ENCODE measurements around the gene ARTN. TPM values are rescaled to one million over a fixed set of nuclear protein-coding genes. Genes with fewer than 3 reads are reported as not detected.

ARTN gene
- polyA plus RNA-seq, 3 donors = 0.15 TPM; not detected in 2

DNA sequence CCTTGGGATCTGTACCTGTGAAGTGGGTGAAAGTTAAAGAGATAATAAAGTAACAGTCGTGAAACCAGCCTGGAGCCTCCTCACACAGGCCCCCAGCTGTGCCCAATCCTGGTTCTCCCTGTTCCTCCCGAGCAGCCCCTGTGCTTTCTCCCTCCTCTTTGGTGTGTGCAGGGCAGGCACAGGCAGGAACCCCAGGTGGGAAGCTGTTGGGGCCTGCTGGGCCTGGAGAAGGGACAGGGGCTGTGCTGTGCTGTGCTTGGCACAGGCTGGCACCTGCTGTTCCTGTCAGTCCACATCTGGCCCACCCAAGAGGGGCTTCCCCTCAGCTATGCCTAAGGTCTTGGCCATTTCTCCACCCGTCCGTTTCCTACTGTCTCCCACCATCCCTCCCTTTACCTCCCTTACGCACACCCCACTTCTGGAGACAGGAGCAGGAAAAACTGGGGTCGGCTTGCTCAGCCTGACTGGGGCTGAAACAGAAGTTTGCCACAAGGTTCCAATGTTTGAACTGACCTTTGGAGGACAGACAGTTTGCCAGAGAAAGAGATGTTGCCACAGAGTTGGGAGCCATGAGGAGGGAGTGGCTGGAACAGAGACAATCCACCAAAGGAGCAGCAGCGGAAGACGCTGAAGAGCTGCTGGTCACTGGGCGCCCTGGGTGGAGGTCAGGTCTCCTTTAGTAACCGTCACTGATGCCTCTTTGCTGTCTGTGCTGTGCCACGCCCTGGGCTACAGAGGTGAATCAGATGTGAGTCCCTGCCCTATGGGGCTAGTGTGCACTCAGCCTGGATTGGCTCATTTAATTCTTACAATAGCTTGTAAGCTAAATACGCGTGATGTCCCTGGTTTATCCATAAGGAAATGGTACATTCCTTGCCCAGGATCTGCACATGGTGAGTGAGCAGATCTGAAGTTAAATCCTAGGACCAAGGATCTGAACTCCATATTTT, 18.8 kb upstream of the ARTN start:
- Histone ChIP-seq H3K9ac (ENCODE audit: insufficient read depth, low read length, poor library complexity, severe bottlenecking) (no peak overlapping the region), H4K20me1 (ENCODE audit: insufficient read depth, low read length) (no peaks in the 10 kb centered on the region), H2AFZ (ENCODE audit: insufficient read depth, low read depth, low read length, poor library complexity, severe bottlenecking) (no peak overlapping the region), H3K9me3 (replicated peaks in 1 of 2; ENCODE audit: control insufficient read depth in 1 of 2, insufficient read depth in 1 of 2, low read length in 2 of 2) (no peaks in the 10 kb centered on the region), H3K27me3 (ENCODE audit: control insufficient read depth in 2 of 2, insufficient read depth in 2 of 2, low read length in 2 of 2) (no peaks in the 10 kb centered on the region), H3K79me2 (ENCODE audit: insufficient read depth, low read length) (no peaks in the 10 kb centered on the region), H3K36me3 (replicated peaks in 1 of 2; ENCODE audit: control insufficient read depth in 1 of 2, insufficient read depth in 2 of 2, low read length in 2 of 2) (peaks cover 7 to 16% of the 10 kb centered on the region in 2 donors), H3K4me3 (replicated peaks in 1 of 3; ENCODE audit: low read depth in 2 of 3, low read length in 3 of 3) (no peak overlapping the region), H3K4me2 (replicated peaks; ENCODE audit: extremely low read depth, low read length, poor library complexity, severe bottlenecking) (no peak overlapping the region), H3K27ac (ENCODE audit: low read depth in 1 of 2, low read length in 2 of 2) (no peak overlapping the region), H3K4me1 (ENCODE audit: control insufficient read depth in 1 of 2, insufficient read depth in 2 of 2, low read length in 2 of 2) (no peaks in the 10 kb centered on the region)
- intact Hi-C loops (cut with micrococcal nuclease) = no loop called here
- Mint-ChIP-seq H3K27ac (no peak overlapping the region), H3K36me3 (peaks cover 6 to 15% of the 10 kb centered on the region in 2 donors), H3K4me3 (no peak overlapping the region), H3K4me1 (no peaks in the 10 kb centered on the region), H3K9me3 (no peaks in the 10 kb centered on the region), H3K27me3 (ENCODE audit: low read depth in 3 of 3) (peaks cover 0 to 3% (median 2%) of the 10 kb centered on the region in 3 donors)
- no peak for DNase-seq
- no peak for TF ChIP-seq CTCF (IDR thresholded peaks at IDR 0.05)
- 94% methylated on average over 10 of the region's 13 CpGs for WGBS (ENCODE audit: insufficient coverage)

DNA sequence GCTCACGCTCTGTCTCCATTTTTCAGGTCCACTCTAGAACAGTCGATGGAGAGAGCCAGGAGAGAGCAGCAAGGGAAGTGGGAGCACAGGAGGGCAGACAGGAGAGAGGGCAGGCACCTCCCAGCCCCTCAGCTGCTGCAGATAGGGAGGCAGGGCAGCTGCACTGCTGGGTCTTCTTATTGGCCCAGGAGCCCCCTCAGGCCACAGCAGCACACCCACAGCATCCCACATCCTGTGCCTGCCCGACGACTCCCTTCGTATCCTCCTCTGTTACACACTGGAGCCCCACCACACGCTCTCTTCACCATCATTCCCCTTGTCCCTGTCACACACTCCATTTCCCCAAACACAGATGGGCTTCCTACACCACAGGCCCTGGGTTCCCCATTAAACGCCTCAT, 13.7 kb upstream of the ARTN start:
- Histone ChIP-seq H3K4me3 (replicated peaks in 1 of 3; ENCODE audit: low read depth in 2 of 3, low read length in 3 of 3) (no peak overlapping the region), H3K4me1 (ENCODE audit: control insufficient read depth in 1 of 2, insufficient read depth in 2 of 2, low read length in 2 of 2) (no peaks in the 10 kb centered on the region), H4K20me1 (ENCODE audit: insufficient read depth, low read length) (no peaks in the 10 kb centered on the region), H3K9me3 (replicated peaks in 1 of 2; ENCODE audit: control insufficient read depth in 1 of 2, insufficient read depth in 1 of 2, low read length in 2 of 2) (no peaks in the 10 kb centered on the region), H3K27ac (ENCODE audit: low read depth in 1 of 2, low read length in 2 of 2) (no peak overlapping the region), H3K79me2 (ENCODE audit: insufficient read depth, low read length) (no peaks in the 10 kb centered on the region), H3K27me3 (ENCODE audit: control insufficient read depth in 2 of 2, insufficient read depth in 2 of 2, low read length in 2 of 2) (no peaks in the 10 kb centered on the region), H3K4me2 (replicated peaks; ENCODE audit: extremely low read depth, low read length, poor library complexity, severe bottlenecking) (no peak overlapping the region), H2AFZ (ENCODE audit: insufficient read depth, low read depth, low read length, poor library complexity, severe bottlenecking) (no peak overlapping the region), H3K9ac (ENCODE audit: insufficient read depth, low read length, poor library complexity, severe bottlenecking) (no peak overlapping the region), H3K36me3 (replicated peaks in 1 of 2; ENCODE audit: control insufficient read depth in 1 of 2, insufficient read depth in 2 of 2, low read length in 2 of 2) (peaks cover 0 to 3% of the 10 kb centered on the region in 2 donors)
- DNase-seq = no peak
- H3K9me3 Mint-ChIP-seq = no peaks in the 10 kb centered on the region
- H3K4me1 Mint-ChIP-seq = no peaks in the 10 kb centered on the region
- no peak overlapping the region for H3K4me3 Mint-ChIP-seq
- intact Hi-C loops (cut with micrococcal nuclease) = no loop called here
- peaks cover 0 to 3% (median 1%) of the 10 kb centered on the region in 3 donors for H3K27me3 Mint-ChIP-seq (ENCODE audit: low read depth in 3 of 3)
- H3K36me3 Mint-ChIP-seq = peaks cover 16 to 19% of the 10 kb centered on the region in 2 donors
- no peak overlapping the region for H3K27ac Mint-ChIP-seq
- 87% methylated on average over 7 of the region's 7 CpGs for WGBS (ENCODE audit: insufficient coverage)
- no peak for TF ChIP-seq CTCF (IDR thresholded peaks at IDR 0.05)

Measured in CD14-positive monocyte (primary cell).